AG10803 (cell line): ENCODE data around the gene EIF3D.
"Not testable (repeated sequence)": the region's sequence is repeated elsewhere in the genome, so short reads cannot be mapped to it uniquely, and the experiment has no call there.

Experiments used
- DNase-seq: peaks from one replicate; pipeline ENCODE4 v3.0.0; 2010; ENCODE audit warnings: low read depth
- H3K4me3 ChIP-seq: 2 replicates; pipeline ENCODE4 v1.5.1; 2011; ENCODE audit warnings: mild to moderate bottlenecking, low read length, control low read depth
- TF ChIP-seq, protein P1 (sequence below): conservative IDR thresholded peaks from 2 replicates; pipeline ENCODE4 v1.5.1; 2011; ENCODE audit warnings: mild to moderate bottlenecking, low read length, control low read depth, inconsistent platforms

Gene EIF3D

DNA sequence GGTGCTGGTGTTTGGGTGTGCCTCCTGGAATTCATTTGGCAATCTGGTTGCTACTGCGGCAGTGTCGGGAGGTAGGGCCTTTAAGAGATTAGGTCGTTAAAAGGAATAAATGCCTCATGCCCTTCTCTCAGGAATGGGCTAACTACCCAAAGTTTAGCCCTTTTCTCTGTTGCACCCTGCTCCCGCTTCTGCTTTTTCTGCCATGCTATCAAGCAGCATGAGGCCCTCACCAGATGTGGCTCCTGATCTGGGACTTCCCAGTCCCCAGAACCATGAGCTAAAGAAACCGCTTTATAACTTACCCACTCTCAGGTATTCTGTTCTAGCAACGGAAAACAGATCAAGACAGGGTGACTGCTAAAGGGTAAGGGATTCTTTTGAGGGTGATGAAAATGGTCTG, 6.3 kb downstream of the EIF3D start:
- no peak for DNase-seq
- TF ChIP-seq, protein P1, sequence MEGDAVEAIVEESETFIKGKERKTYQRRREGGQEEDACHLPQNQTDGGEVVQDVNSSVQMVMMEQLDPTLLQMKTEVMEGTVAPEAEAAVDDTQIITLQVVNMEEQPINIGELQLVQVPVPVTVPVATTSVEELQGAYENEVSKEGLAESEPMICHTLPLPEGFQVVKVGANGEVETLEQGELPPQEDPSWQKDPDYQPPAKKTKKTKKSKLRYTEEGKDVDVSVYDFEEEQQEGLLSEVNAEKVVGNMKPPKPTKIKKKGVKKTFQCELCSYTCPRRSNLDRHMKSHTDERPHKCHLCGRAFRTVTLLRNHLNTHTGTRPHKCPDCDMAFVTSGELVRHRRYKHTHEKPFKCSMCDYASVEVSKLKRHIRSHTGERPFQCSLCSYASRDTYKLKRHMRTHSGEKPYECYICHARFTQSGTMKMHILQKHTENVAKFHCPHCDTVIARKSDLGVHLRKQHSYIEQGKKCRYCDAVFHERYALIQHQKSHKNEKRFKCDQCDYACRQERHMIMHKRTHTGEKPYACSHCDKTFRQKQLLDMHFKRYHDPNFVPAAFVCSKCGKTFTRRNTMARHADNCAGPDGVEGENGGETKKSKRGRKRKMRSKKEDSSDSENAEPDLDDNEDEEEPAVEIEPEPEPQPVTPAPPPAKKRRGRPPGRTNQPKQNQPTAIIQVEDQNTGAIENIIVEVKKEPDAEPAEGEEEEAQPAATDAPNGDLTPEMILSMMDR = no peak
- H3K4me3 ChIP-seq = no peak overlapping the region

DNA sequence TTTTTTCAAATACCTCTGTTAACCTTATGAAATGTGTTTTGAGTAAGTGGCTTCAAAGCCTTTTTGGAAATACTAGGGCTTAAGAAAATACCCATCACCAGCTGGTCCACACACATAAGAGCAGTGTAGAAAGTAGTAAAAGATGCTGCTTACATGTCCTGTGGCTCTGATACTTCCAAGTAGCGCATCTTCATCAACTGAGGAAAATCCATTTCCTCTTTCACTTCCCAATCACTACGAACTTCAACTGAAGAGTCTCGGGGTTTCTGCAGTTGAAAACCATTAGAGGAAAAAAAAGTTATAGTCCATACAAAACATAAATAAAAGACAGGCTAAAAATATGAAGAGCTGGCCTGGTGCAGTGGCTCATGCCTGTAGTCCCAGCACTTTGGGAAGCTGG, 8.5 kb downstream of the EIF3D start:
- TF ChIP-seq, protein P1 = no peak
- no peak overlapping the region for H3K4me3 ChIP-seq

DNA sequence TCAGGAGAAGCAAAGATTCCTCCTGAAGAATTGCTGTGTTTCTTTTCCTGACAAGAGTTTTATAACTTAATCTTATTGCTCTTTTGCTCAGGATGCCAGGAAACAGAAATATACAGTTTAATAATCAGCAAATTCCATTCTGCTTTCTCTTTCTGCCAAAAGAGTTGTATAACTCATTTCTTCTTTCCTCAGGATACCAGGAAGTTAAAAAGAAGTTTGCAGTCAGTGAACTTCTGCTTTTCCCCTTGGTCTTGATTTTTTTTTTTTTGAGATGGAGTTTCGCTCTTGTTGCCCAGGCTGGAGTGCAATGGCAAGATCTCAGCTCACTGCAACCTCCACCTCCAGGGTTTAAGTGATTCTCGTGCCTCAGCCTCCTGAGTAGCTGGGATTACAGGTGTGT, 9.1 kb downstream of the EIF3D start:
- H3K4me3 ChIP-seq, DNase-seq: not testable (repeated sequence)

More for the DNA sequence above, 8.5 kb downstream of the EIF3D start:
- DNase-seq = no peak

DNA sequence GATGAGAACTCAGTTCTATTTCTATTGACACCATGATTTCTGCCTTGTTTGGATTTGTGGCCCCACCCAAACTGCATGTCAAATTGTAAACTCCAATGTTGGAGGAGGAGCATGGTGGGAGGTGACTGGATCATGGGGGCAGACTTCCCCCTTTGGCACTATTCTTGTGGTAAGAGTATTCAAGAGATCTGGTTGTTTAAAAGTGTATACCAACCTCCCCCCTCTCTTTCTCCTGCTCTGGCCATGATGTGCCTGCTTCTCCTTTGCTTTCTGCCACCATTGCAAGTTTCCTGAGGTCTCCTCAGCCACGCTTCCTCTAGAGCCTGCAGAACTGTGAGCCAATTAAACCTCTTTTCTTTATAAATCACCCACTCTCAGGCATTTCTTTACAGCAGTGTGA, 14.2 kb downstream of the EIF3D start:
- no peak for DNase-seq
- TF ChIP-seq, protein P1 = no peak
- H3K4me3 ChIP-seq = no peak overlapping the region

DNA sequence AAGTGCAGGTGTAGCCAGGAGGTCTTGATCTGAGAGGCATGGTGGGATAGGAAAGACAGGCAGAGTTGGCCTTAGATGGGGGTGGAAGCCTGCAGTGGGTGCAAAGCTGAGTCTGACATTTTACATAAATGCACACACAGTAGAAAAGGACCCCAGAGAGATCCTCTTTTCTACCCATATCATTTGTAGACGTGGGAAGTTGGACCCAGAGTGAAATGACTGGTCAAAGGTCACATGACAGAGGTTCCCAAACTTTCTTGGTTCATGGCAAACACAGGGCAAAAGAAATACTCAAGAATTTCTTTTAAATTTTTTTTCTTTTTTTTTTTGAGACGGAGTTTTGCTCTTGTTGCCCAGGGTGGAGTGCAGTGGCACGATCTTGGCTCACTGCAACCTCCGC, 16.0 kb downstream of the EIF3D start:
- H3K4me3 ChIP-seq = no peak overlapping the region
- DNase-seq = no peak
- TF ChIP-seq, protein P1 = no peak

DNA sequence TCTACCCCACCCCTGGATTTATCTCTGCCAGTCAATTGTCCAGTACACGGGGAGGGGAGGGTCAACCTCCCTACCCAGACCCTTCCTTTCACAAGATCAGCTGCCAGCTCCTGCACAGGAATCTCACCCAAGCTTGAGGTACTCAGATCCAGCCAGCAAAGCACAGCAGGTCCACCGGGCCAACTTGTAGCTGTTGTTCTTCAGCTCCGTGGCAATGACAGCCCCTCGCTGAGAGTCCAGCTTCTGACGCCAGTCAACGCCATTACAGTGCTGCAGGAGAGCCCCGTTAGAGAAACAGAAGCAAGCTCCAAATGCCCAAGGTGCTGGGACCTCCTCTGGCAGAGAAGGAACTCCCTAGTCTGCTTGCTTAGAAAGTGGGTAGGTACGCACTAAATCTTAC, 16.6 kb downstream of the EIF3D start:
- H3K4me3 ChIP-seq = no peak overlapping the region
- TF ChIP-seq, protein P1 = no peak
- DNase-seq = no peak

DNA sequence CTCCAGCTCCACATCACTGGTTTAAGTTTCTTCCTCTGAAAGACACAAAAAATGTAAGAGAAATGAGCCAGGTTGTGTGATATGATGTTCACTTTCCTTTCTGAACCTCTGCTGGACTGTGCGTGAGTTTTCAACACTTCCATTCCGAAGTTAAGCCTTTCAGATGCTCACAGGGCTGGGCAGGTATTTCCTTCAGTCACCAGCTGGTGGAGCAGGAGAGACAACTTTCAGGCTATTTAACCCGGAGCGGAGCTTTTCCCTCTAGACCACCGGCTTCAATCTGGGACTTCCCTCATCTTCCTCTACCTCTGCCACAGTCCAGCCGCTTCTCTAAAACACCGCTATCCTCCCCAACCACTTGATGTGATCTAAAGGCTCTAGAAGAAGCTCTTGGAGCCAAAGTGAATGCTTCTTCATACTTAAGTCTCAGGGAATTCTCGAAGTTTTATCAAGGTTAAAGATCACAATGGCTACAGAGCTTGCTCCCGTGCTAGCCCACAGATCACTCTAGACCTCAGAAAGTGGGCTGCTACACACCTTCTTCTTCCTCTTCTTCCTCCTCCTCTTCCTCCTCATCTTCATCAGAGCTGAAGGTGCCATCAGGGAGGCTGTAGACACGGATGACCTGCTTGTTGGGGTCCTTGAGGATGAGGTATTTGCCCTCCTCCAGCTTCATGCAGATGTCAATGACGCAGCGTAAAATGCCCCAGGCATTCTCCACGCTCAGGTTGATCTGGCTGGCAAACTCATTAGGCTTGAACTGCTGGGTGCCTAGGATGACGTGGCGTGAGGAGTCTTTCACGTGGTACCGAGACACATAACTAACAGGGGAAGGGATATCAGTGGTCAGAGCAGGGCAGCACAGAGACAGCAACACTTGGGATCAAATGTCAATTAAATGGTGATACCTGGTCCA, 17.7 kb downstream of the EIF3D start:
- TF ChIP-seq, protein P1 = peak; percentile 76
- DNase-seq = peak; percentile 48
- H3K4me3 ChIP-seq = no peak overlapping the region
